ENCODE measurements around the gene PTGFRN. TPM values are rescaled to one million over a fixed set of nuclear protein-coding genes. Genes with fewer than 3 reads are reported as not detected.
A peak's percentile ranks its signal among the peaks of the same experiment; 100 is the strongest.
"Not testable (repeated sequence)": the region's sequence is repeated elsewhere in the genome, so short reads cannot be mapped to it uniquely, and the experiment has no call there.

Gene PTGFRN
- total RNA-seq, 2 experiments from 2014 or later = 0.79 to 1.3 TPM

GRCh38 chr1:116954440-116954839 lies 44.7 kb downstream of the PTGFRN start:
- ChIA-PET CTCF (interaction anchor here (0.6 to 1.1 kb wide), 2 partner anchors 12 to 29 kb away, joined by 3 read pairs; no protein-coding TSS in a partner anchor), POLR2A (no interaction called here)
- Mint-ChIP-seq H3K4me1 (no peaks in the 10 kb centered on the region), H3K4me3 (no peak overlapping the region), H3K36me3 (ENCODE audit: low read depth) (no peaks in the 10 kb centered on the region), H3K9me3 (no peaks in the 10 kb centered on the region), H3K27ac (no peak overlapping the region), H3K27me3 (no peaks in the 10 kb centered on the region)
- no peak for DNase-seq

- H3K27ac Mint-ChIP-seq = no peak overlapping the region
- H3K4me1 Mint-ChIP-seq = no peaks in the 10 kb centered on the region
- H3K4me3 Mint-ChIP-seq = no peak overlapping the region
- no peak for DNase-seq
- no peaks in the 10 kb centered on the region for H3K9me3 Mint-ChIP-seq
- H3K36me3 Mint-ChIP-seq (ENCODE audit: low read depth) = no peaks in the 10 kb centered on the region
- no peaks in the 10 kb centered on the region for H3K27me3 Mint-ChIP-seq
- ChIA-PET POLR2A (no interaction called here), CTCF (interaction anchor here (0.8 to 1.6 kb wide), 2 partner anchors 11 to 31 kb away, joined by 3 to 4 read pairs; no protein-coding TSS in a partner anchor)
These were observed 46.7 kb downstream of the PTGFRN start for GRCh38 chr1:116956378-116956777.

GRCh38 chr1:116957646-116958045 lies 47.9 kb downstream of the PTGFRN start:
- CTCF ChIA-PET = interaction anchor here (0.7 to 1.6 kb wide), 5 partner anchors 9 to 112 kb away, joined by 3 to 4 read pairs (median 3); no protein-coding TSS in a partner anchor
- Mint-ChIP-seq H3K27me3 (no peaks in the 10 kb centered on the region), H3K9me3 (no peaks in the 10 kb centered on the region), H3K27ac (no peak overlapping the region), H3K4me3 (no peak overlapping the region), H3K36me3 (ENCODE audit: low read depth) (no peaks in the 10 kb centered on the region), H3K4me1 (no peaks in the 10 kb centered on the region)
- DNase-seq = no peak
- POLR2A ChIA-PET = no interaction called here

- Mint-ChIP-seq H3K27ac (no peak overlapping the region), H3K36me3 (ENCODE audit: low read depth) (no peaks in the 10 kb centered on the region), H3K4me1 (no peaks in the 10 kb centered on the region), H3K9me3 (no peaks in the 10 kb centered on the region), H3K27me3 (no peaks in the 10 kb centered on the region), H3K4me3 (no peak overlapping the region)
- ChIA-PET POLR2A (no interaction called here), CTCF (interaction anchor here (1.1 to 1.6 kb wide), 2 partner anchors 9 to 47 kb away, joined by 3 to 4 read pairs; no protein-coding TSS in a partner anchor)
- DNase-seq = no peak
These were observed 48.4 kb downstream of the PTGFRN start for GRCh38 chr1:116958110-116958509.

GRCh38 chr1:116958977-116959376 lies 49.3 kb downstream of the PTGFRN start:
- CTCF ChIA-PET = no interaction called here

GRCh38 chr1:116961606-116962005 lies 51.9 kb downstream of the PTGFRN start:
- CTCF ChIA-PET = interaction anchor here (0.6 kb wide), 1 partner anchor 1067 kb away, joined by 3 read pairs; no protein-coding TSS in a partner anchor
- POLR2A ChIA-PET = no interaction called here
- no peak for DNase-seq
- H3K4me3 Mint-ChIP-seq = no peak overlapping the region
- H3K27ac Mint-ChIP-seq = no peak overlapping the region
- H3K36me3 Mint-ChIP-seq (ENCODE audit: low read depth) = no peaks in the 10 kb centered on the region
- no peaks in the 10 kb centered on the region for H3K9me3 Mint-ChIP-seq
- H3K4me1 Mint-ChIP-seq = no peaks in the 10 kb centered on the region
- no peaks in the 10 kb centered on the region for H3K27me3 Mint-ChIP-seq

More at GRCh38 chr1:116958977-116959376, 49.3 kb downstream of the PTGFRN start:
- no peak overlapping the region for H3K4me3 Mint-ChIP-seq
- H3K36me3 Mint-ChIP-seq (ENCODE audit: low read depth) = no peaks in the 10 kb centered on the region
- no peaks in the 10 kb centered on the region for H3K4me1 Mint-ChIP-seq
- no peak for DNase-seq
- no peaks in the 10 kb centered on the region for H3K9me3 Mint-ChIP-seq
- H3K27me3 Mint-ChIP-seq = no peaks in the 10 kb centered on the region
- POLR2A ChIA-PET = no interaction called here
- no peak overlapping the region for H3K27ac Mint-ChIP-seq

GRCh38 chr1:116962987-116963639 lies 53.4 kb downstream of the PTGFRN start:
- Mint-ChIP-seq H3K27ac (no peak overlapping the region), H3K27me3 (no peaks in the 10 kb centered on the region), H3K36me3 (ENCODE audit: low read depth) (no peaks in the 10 kb centered on the region), H3K4me1 (no peaks in the 10 kb centered on the region), H3K4me3 (no peak overlapping the region), H3K9me3 (no peaks in the 10 kb centered on the region)
- DNase-seq = peak; percentile 54
- ChIA-PET CTCF (interaction anchor here (0.8 kb wide), 1 partner anchor 194 kb away, joined by 3 read pairs; no protein-coding TSS in a partner anchor), POLR2A (interaction anchor here (0.6 kb wide), 1 partner anchor 10 kb away, joined by 7 read pairs; no protein-coding TSS in a partner anchor)

- ChIA-PET CTCF (interaction anchor here (1.4 kb wide), 1 partner anchor 32 kb away, joined by 3 read pairs; no protein-coding TSS in a partner anchor), POLR2A (no interaction called here)
- H3K27ac Mint-ChIP-seq = no peak overlapping the region
These were observed 57.1 kb downstream of the PTGFRN start for GRCh38 chr1:116966791-116967190.

GRCh38 chr1:116968724-116969123 lies 59.0 kb downstream of the PTGFRN start:
- no peak for DNase-seq
- no peaks in the 10 kb centered on the region for H3K36me3 Mint-ChIP-seq (ENCODE audit: low read depth)
- no peak overlapping the region for H3K4me3 Mint-ChIP-seq
- no peaks in the 10 kb centered on the region for H3K4me1 Mint-ChIP-seq
- no peak overlapping the region for H3K27ac Mint-ChIP-seq
- peaks cover 3% of the 10 kb centered on the region for H3K27me3 Mint-ChIP-seq
- no peaks in the 10 kb centered on the region for H3K9me3 Mint-ChIP-seq
- POLR2A ChIA-PET = no interaction called here
- CTCF ChIA-PET = no interaction called here

More at GRCh38 chr1:116966791-116967190, 57.1 kb downstream of the PTGFRN start:
- H3K36me3 Mint-ChIP-seq (ENCODE audit: low read depth) = no peaks in the 10 kb centered on the region
- H3K9me3 Mint-ChIP-seq = no peaks in the 10 kb centered on the region
- peaks cover 3% of the 10 kb centered on the region for H3K27me3 Mint-ChIP-seq
- DNase-seq = no peak
- H3K4me1 Mint-ChIP-seq = no peaks in the 10 kb centered on the region
- no peak overlapping the region for H3K4me3 Mint-ChIP-seq

- ChIA-PET POLR2A (no interaction called here), CTCF (interaction anchor here (1.4 to 1.6 kb wide), 3 partner anchors 11 to 18 kb away, joined by 3 to 4 read pairs (median 3); no protein-coding TSS in a partner anchor)
- Mint-ChIP-seq H3K4me3 (no peak overlapping the region), H3K27ac (no peak overlapping the region), H3K27me3 (peaks cover 3% of the 10 kb centered on the region), H3K4me1 (no peaks in the 10 kb centered on the region), H3K36me3 (ENCODE audit: low read depth) (peaks cover 1% of the 10 kb centered on the region), H3K9me3 (peaks cover 6% of the 10 kb centered on the region)
- DNase-seq = no peak
These were observed 61.6 kb downstream of the PTGFRN start for GRCh38 chr1:116971258-116971860.

GRCh38 chr1:116971965-116972673 lies 62.4 kb downstream of the PTGFRN start:
- H3K4me3 Mint-ChIP-seq = no peak overlapping the region
- peaks cover 6% of the 10 kb centered on the region for H3K9me3 Mint-ChIP-seq
- peaks cover 4% of the 10 kb centered on the region for H3K27me3 Mint-ChIP-seq
- CTCF ChIA-PET = interaction anchor here (1.4 to 1.6 kb wide), 4 partner anchors 10 to 24 kb away, joined by 3 to 4 read pairs (median 4); no protein-coding TSS in a partner anchor
- no peak for DNase-seq
- no peak overlapping the region for H3K27ac Mint-ChIP-seq
- no peaks in the 10 kb centered on the region for H3K4me1 Mint-ChIP-seq
- peaks cover 2% of the 10 kb centered on the region for H3K36me3 Mint-ChIP-seq (ENCODE audit: low read depth)
- POLR2A ChIA-PET = no interaction called here

GRCh38 chr1:116972674-116973030 lies 62.9 kb downstream of the PTGFRN start:
- Mint-ChIP-seq H3K4me1 (no peaks in the 10 kb centered on the region), H3K9me3 (peaks cover 6% of the 10 kb centered on the region), H3K4me3 (no peak overlapping the region), H3K27me3 (peaks cover 7% of the 10 kb centered on the region), H3K36me3 (ENCODE audit: low read depth) (peaks cover 4% of the 10 kb centered on the region), H3K27ac (no peak overlapping the region)
- no peak for DNase-seq
- ChIA-PET CTCF (interaction anchor here (1.3 to 1.6 kb wide), 4 partner anchors 10 to 95 kb away, joined by 3 to 4 read pairs (median 4); no protein-coding TSS in a partner anchor), POLR2A (no interaction called here)

- POLR2A ChIA-PET; H3K27ac Mint-ChIP-seq; H3K4me3 Mint-ChIP-seq; H3K36me3 Mint-ChIP-seq (ENCODE audit: low read depth); H3K4me1 Mint-ChIP-seq; H3K27me3 Mint-ChIP-seq; DNase-seq: not testable (repeated sequence)
- CTCF ChIA-PET = interaction anchor here (0.9 kb wide), 1 partner anchor 155 kb away, joined by 3 read pairs; no protein-coding TSS in a partner anchor
- H3K9me3 Mint-ChIP-seq = peaks cover 10% of the 10 kb centered on the region
These were observed 70.6 kb downstream of the PTGFRN start for GRCh38 chr1:116980309-116980708.
